ENCODE data around the gene EDC4.

GRCh38 chr16:67885545-67885944 lies 12.7 kb downstream of the EDC4 start:
- no peak for TF ChIP-seq CTCF (IDR thresholded peaks at IDR 0.05)
- no peak for TF ChIP-seq KDM1A (IDR thresholded peaks at IDR 0.05; ENCODE audit: low read depth)
- no peak for TF ChIP-seq EHMT2 (IDR thresholded peaks at IDR 0.05; ENCODE audit: low read depth)
- TF ChIP-seq RNF2 (IDR thresholded peaks at IDR 0.05; ENCODE audit: borderline replicate concordance, low read depth) = no peak
- no peak for TF ChIP-seq ELK1 (IDR thresholded peaks at IDR 0.05; ENCODE audit: low read depth, low read length)
- TF ChIP-seq REST (IDR thresholded peaks at IDR 0.05) = no peak
- no peak for TF ChIP-seq USF2 (IDR thresholded peaks at IDR 0.05)
- no peak for TF ChIP-seq CHD2 (IDR thresholded peaks at IDR 0.05; ENCODE audit: low read length, partially characterized antibody)
- TF ChIP-seq MAFK (IDR thresholded peaks at IDR 0.05; ENCODE audit: partially characterized antibody) = no peak
- no peak for TF ChIP-seq POLR2A (IDR thresholded peaks at IDR 0.05; ENCODE audit: low read length)
- no peak for TF ChIP-seq TFCP2L1 (CRISPR knock-in tag; IDR thresholded peaks at IDR 0.05)

Data from A549 (cell line).